Suppressor macrophage treated with lipopolysaccharide for 1 hour (primary cell): ENCODE measurements around the gene PNISR.

Experiments
- DNase-seq, 3 donors: peaks; one replicate each; pipeline ENCODE4 v3.0.0-alpha.2; 2020 to 2022

The PNISR gene

GRCh38 chr6:99397287-99397686, 27.8 kb downstream of the PNISR start:
- DNase-seq, result peak in 2 of 3 donors; percentile 11 to 49

- DNase-seq, result peak; percentile 67 to 84 (median 76)
Observed at GRCh38 chr6:99393698-99394531, 31.2 kb downstream of the PNISR start, which contains the start of gene COQ3. TSS of gene COQ3 (minus strand) at chr6:99394195. CDS start at chr6:99394179, 16 bp downstream.

- no peak for DNase-seq
Observed at GRCh38 chr6:99393366-99393697, 31.8 kb downstream of the PNISR start.

DNA sequence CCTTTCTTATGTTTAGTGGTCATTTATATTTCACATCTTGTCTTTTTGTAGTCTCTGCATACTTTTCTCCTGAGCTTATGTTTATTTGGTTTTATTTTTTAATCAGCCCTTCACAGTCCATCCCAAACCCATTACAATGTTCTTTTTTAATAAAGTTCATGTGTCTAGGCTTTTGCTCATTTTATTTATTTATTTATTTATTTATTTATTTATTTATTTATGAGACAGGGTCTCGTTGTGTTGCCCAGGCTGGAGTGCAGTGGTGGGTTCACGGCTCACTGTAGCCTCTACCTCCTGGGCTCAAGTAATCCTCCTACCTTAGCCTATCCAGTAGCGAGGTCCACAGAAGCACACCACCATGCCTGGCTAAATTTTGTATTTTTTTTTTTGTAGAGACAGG, 34.2 kb downstream of the PNISR start:
- DNase-seq, result no peak

DNA sequence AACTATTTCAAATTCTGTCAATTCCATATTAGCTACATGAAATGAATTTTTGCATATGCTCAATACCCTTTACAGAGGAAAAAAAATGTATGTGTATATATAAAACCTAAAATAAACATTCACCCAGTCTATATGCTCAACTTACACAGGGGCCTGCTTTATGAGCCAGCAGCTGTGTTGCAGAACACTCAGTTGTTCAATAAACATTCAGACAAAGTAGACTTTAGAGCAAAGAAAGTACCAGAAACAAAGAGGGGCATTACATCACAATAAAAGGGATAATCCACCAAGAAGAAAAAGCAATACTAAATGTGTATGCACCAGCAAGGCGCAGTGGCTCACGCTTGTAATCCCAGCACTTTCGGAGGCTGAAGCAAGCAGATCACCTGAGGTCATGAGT, 40.6 kb downstream of the PNISR start:
- no peak for DNase-seq

DNA sequence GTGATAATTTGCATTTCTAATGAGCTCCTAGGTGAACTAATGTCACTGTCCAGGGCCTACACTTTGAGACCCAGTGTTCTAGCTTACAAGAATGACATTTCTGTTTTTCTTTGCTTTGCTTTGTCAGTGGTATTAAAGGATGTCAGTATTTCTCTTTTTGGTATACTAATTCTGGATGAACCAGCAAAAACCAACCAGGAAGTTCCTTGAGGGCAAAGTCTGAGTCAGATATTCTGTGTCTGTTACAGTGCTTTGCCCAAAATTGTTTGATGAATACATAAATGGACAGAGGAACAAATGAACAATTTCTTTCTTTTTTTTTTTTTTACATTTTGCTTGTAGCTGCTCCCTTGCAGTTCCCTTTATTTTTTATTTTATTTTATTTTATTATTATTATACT, 46.5 kb downstream of the PNISR start:
- DNase-seq, result peak in 2 of 3 donors; percentile 7 to 44

DNA sequence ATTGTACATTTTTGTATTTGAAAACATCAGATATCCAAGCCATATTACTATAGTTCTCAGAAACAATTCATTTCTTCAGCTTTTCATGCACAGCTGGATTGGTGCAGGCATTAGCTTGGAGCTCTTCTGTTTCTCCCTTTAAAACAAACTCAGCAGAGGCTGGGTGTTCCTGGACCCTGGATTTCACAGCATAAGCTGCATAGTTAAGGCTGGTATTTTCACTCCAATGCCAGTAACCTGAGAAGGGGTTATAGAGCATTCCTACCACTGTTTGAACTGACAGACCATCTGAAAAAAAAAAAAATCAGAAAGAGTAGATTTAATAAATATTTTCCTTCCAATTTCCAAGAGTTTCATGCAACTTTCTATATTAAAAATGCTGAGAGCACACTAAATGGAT, 55.6 kb downstream of the PNISR start:
- DNase-seq, result no peak

GRCh38 chr6:99366852-99367251, 58.3 kb downstream of the PNISR start:
- DNase-seq, result no peak

GRCh38 chr6:99364026-99364425, 61.1 kb downstream of the PNISR start:
- no peak for DNase-seq

DNA sequence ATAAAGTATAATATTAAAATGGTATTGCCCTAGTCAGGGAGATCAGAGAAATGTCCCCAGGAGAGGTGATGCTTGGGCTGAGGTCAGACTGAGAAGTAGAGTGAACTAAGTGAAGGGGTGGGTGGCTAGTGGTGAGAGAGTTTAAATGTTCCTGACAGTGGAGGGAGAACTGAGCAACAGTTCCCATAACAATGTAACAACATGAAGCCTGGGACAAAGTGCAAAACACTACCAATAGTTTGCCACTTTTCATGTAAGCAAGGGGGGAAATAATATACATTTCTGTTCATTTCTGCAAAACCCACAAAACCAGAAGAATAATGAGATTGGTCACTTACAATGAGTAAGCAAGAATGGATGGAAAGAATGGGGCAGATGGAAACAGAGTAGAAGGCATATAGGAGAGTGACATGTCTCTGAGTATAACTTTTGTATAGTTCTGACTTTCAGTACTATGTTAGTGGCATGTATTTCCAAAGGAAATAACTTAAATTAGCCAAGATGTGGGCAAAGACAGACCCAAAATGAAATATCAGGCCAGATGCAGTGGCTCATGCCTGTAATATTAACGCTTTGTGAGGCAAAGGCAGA, 62.3 kb downstream of the PNISR start:
- no peak for DNase-seq

DNA sequence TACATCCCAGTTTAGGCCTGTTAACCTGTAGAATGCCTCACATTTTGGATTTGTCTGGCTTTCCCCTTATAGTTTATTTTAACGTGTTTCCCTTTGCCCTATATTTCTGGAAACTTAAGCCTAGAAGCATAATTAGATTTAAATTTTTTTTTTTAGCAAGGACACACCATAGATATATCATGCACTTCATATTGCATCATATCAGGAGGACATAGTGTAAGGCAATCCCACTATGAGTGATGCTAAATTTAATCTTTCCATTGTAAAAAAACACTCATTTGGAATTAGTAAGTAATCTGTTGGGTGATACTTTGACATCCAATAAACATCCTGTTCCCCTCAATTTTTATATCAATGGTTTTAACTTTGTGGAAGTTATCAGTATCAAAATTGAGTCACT, 65.3 kb downstream of the PNISR start:
- DNase-seq, result no peak

GRCh38 chr6:99356641-99357040, 68.5 kb downstream of the PNISR start:
- no peak for DNase-seq

DNA sequence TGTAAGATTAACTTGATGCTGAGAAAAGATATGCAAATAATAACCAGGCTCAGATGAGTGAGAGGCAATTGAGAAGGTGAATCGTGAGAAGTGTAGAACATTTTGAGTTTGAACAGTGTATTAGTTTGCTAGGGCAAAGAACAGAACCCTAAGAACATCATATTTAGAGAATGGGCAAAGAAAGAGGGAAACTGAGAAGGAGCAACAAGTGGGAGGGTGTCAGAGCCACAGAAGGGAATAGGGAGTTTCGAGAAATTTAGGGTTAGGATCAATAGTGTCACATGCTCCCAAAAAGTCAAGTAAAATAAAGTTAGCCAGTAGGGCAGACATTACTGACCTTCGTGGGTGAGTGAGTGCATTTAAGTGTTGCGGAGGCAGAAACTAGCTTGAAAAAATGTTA, 70.1 kb downstream of the PNISR start:
- no peak for DNase-seq

DNA sequence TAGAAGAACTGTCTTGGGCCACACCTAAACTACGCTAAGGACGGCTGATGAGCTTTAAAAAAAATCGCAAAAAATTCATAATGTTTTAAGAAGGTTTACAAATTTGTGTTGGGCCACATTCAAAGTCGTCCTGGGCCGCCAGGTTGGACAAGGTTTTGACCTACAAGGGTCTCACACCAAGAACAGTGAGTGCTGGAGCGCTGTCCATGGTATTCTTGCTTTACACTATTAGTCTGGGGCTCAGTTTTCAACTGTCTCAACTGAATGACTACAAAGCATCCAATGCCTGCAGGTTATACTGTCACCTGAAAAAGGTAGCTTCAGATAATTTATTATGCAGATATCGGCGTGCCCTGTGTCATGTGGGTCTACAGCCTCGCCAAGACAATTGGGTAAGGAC, 72.0 kb downstream of the PNISR start:
- no peak for DNase-seq

DNA sequence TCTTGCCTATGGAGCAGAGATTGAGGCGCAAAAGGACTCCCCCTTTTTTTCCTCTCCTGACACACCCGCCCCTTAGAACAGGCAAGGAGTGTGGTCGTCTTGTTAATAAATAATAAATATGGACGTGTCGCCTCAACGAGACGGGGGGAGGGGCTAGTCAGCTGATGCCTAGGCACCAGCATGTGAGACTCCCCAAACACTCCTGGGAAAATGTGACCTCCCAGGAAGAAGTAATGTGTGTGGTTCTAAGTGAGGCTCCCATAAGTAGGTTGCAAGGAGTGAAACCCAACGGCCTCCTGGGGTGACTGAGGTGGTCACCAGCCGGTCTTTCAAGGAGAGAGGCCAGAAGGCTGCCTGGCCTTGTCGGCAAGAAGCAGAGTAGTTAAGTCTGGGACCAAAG, 74.5 kb downstream of the PNISR start:
- DNase-seq, result no peak

GRCh38 chr6:99349171-99350141, 75.7 kb downstream of the PNISR start, which contains the start of gene FAXC:
TSS of gene FAXC (minus strand) at chr6:99349674. CDS start at chr6:99349372, 302 bp downstream.
- peak in 2 of 3 donors; percentile 7 to 35 for DNase-seq

DNA sequence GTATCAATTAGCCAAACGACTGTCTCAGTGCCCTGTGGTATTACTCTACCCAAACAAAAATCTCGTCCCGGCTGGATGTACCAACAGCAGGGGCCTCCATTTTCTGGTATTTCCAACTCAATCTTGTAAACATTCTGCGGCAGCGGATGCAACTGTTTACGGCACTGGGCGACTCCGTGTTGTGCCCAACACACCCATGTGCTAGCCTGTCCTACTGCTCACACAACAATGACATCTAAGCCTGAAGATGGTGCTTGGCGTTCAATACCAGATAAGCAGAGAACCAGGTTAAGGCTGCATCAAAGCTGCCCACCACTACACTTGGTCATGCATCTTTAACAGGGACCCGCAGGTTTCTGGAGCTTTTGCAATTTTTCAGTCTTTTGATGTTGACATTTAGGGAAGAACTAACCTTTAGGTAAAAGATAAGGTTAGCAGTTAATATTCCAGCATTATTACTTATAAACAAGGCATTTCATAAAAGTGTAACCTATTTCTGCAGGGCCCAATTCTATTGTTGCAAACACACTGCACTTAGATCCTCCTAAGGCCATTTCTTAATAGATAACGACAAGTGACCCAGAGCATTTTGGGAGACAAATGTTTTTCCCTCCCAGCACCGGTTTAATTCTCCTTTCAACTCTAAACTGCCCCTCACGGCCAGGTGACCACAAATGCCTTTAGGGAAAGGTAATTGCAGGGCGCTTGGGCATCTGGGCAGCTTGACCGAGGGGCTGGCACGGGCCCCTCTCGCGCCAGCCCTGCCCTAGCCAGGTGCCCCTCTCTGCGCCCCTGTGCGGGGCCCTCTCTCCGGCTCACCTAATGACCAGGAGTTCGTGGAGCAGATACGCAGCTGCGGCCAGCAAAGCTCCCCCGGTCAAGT, 76.6 kb downstream of the PNISR start:
- no peak for DNase-seq
